ENCODE results near the gene STPG1.

GRCh38 chr1:24308365-24309015 is 105.1 kb downstream of the STPG1 start:
- TF ChIP-seq REST (IDR thresholded peaks at IDR 0.05; ENCODE audit: insufficient read depth in 1 of 2, low read depth in 2 of 2, low read length in 2 of 2), result no peak
- TF ChIP-seq TAF1 (IDR thresholded peaks at IDR 0.05; ENCODE audit: borderline replicate concordance, insufficient read depth, low read length), result no peak
- TF ChIP-seq POLR2AphosphoS5 (IDR thresholded peaks at IDR 0.05; ENCODE audit: low read depth, low read length), result no peak
- no peak for TF ChIP-seq SIN3A (IDR thresholded peaks at IDR 0.05; ENCODE audit: borderline replicate concordance, insufficient read depth, low read length)
- no peak for TF ChIP-seq FOXP2 (optimal IDR thresholded peaks at IDR 0.05; ENCODE audit: borderline replicate concordance, extremely low read depth, extremely low read length, insufficient read depth)
